IMR-90 (cell line): Measurements from ENCODE around the gene CLDN24. TPM values are rescaled to one million over a fixed set of nuclear protein-coding genes. Genes with fewer than 3 reads are reported as not detected.

Source experiments
- ATAC-seq: fragments of 200-7000 bp; cut with Tn5 transposase; 2 replicates; pipeline ENCODE4 v1.9.1; 2020; ENCODE audit warnings: low read depth, mild to moderate bottlenecking, moderate library complexity
- BruUV-seq: library from RNA; stranded (reverse); fragments of 400-500 nt; replicated peaks from 2 replicates; lab custom pipeline; 2021; lab: Mats Ljungman, UMichigan
- CTCF ChIA-PET: fragments of 300-600 bp; formaldehyde crosslinking; extraction: SDS; loops from one replicate; lab custom pipeline; 2021; ENCODE audit warnings: antibody characterized with exemption; lab: Yijun Ruan, JAX
- POLR2A ChIA-PET: fragments of 300-600 bp; sonication (Branson Sonifier 250); formaldehyde crosslinking; loops from one replicate; lab custom pipeline; 2022; ENCODE audit warnings: antibody characterized with exemption; ENCODE audit not compliant: unreplicated experiment; lab: Charles Lee
- DNase-seq: peaks from one replicate; pipeline ENCODE4 v3.0.0; 2013
- H2AFZ ChIP-seq: replicated peaks from 2 replicates; pipeline ENCODE3; 2013; ENCODE audit warnings: low read length, mild to moderate bottlenecking; ENCODE audit not compliant: poor library complexity
- H2AK5ac ChIP-seq: 2 replicates; pipeline ENCODE4 v1.6.1; 2013; ENCODE audit warnings: low read depth, low read length, inconsistent platforms
- H2AK9ac ChIP-seq: replicated peaks from 2 replicates; pipeline ENCODE3; 2013; ENCODE audit warnings: mild to moderate bottlenecking, low read depth, low read length, moderate library complexity; ENCODE audit not compliant: poor library complexity
- H2BK120ac ChIP-seq: 2 replicates; pipeline ENCODE4 v1.6.1; 2013; ENCODE audit warnings: low read depth, low read length, inconsistent platforms
- H2BK15ac ChIP-seq: 3 replicates; pipeline ENCODE4 v1.6.1; 2013; ENCODE audit warnings: low read depth, low read length, inconsistent platforms
- H2BK20ac ChIP-seq: 2 replicates; pipeline ENCODE4 v1.6.1; 2013; ENCODE audit warnings: low read depth, mild to moderate bottlenecking, inconsistent platforms, low read length, moderate library complexity
- H2BK5ac ChIP-seq: 2 replicates; pipeline ENCODE4 v1.6.1; 2013; ENCODE audit warnings: mild to moderate bottlenecking, low read depth, low read length, inconsistent platforms; ENCODE audit not compliant: poor library complexity, severe bottlenecking
- H3K14ac ChIP-seq: replicated peaks from 2 replicates; pipeline ENCODE4 v1.6.1; 2013; ENCODE audit warnings: low read depth, low read length, inconsistent platforms
- H3K18ac ChIP-seq: 2 replicates; pipeline ENCODE4 v1.6.1; 2013; ENCODE audit warnings: low read depth, low read length, control low read depth
- H3K23ac ChIP-seq: 2 replicates; pipeline ENCODE4 v1.6.1; 2013; ENCODE audit warnings: low read depth, low read length, inconsistent platforms
- H3K27ac ChIP-seq: 2 replicates; pipeline ENCODE4 v1.5.1; 2013; ENCODE audit warnings: mild to moderate bottlenecking, control low read depth, low read length; ENCODE audit not compliant: insufficient read depth
- H3K27me3 ChIP-seq: 2 replicates; pipeline ENCODE4 v1.6.1; 2013; ENCODE audit warnings: low read length; ENCODE audit not compliant: control insufficient read depth, insufficient read depth
- H3K36me3 ChIP-seq: 2 replicates; pipeline ENCODE4 v1.6.1; 2013; ENCODE audit warnings: low read length, mixed read lengths; ENCODE audit not compliant: control insufficient read depth, insufficient read depth
- H3K4ac ChIP-seq: 2 replicates; pipeline ENCODE4 v1.6.1; 2013; ENCODE audit warnings: low read depth, low read length, inconsistent platforms
- H3K4me1 ChIP-seq: 2 replicates; pipeline ENCODE4 v1.6.1; 2013; ENCODE audit warnings: low read length, mixed read lengths; ENCODE audit not compliant: control insufficient read depth, insufficient read depth
- H3K4me2 ChIP-seq: 2 replicates; pipeline ENCODE4 v1.6.1; 2013; ENCODE audit warnings: low read depth, mild to moderate bottlenecking, control low read depth, low read length, moderate library complexity
- H3K4me3 ChIP-seq: 2 replicates; pipeline ENCODE4 v1.5.1; 2013; ENCODE audit warnings: low read depth, mild to moderate bottlenecking, control low read depth, low read length, moderate library complexity; ENCODE audit not compliant: insufficient read depth
- H3K56ac ChIP-seq: 2 replicates; pipeline ENCODE4 v1.6.1; 2013; ENCODE audit warnings: low read length, inconsistent platforms; ENCODE audit not compliant: insufficient read depth; ENCODE audit errors: extremely low read depth
- H3K79me1 ChIP-seq, 2 experiments: 2 replicates each; pipeline ENCODE4 v1.6.1; 2013; ENCODE audit warnings: low read length in 2 of 2, inconsistent platforms in 1 of 2, low read depth in 1 of 2
- H3K9ac ChIP-seq: 2 replicates; pipeline ENCODE4 v1.6.1; 2013; ENCODE audit warnings: low read depth, low read length, control low read depth
- H3K9me1 ChIP-seq: 2 replicates; pipeline ENCODE4 v1.6.1; 2013; ENCODE audit warnings: low read length, inconsistent platforms; ENCODE audit not compliant: insufficient read depth
- H3K9me3 ChIP-seq: 2 replicates; pipeline ENCODE4 v1.6.1; 2013; ENCODE audit warnings: low read length; ENCODE audit not compliant: control insufficient read depth, insufficient read depth
- H4K20me1 ChIP-seq: 2 replicates; pipeline ENCODE4 v1.6.1; 2013; ENCODE audit warnings: low read length, inconsistent platforms; ENCODE audit not compliant: insufficient read depth
- H4K5ac ChIP-seq: 2 replicates; pipeline ENCODE4 v1.6.1; 2013; ENCODE audit warnings: mild to moderate bottlenecking, low read depth, low read length, control low read depth
- H4K8ac ChIP-seq, 2 experiments: 2 replicates each; pipeline ENCODE4 v1.6.1; 2013; ENCODE audit warnings: low read depth in 2 of 2, low read length in 2 of 2, control low read depth in 1 of 2, inconsistent platforms in 1 of 2
- H4K91ac ChIP-seq: 2 replicates; pipeline ENCODE4 v1.6.1; 2013; ENCODE audit warnings: low read depth, low read length, inconsistent platforms; ENCODE audit not compliant: insufficient read depth
- BHLHE40 ChIP-seq: fragments of 150-350 bp; IDR thresholded peaks from 2 replicates; pipeline ENCODE4 v1.6.1; 2016; ENCODE audit warnings: mild to moderate bottlenecking, low read depth, low read length
- CEBPB ChIP-seq: IDR thresholded peaks from 2 replicates; pipeline ENCODE4 v1.6.1; 2012; ENCODE audit warnings: low read depth, low read length, improper control_type of control experiment
- CHD1 ChIP-seq: IDR thresholded peaks from 2 replicates; pipeline ENCODE4 v1.6.1; 2012; ENCODE audit warnings: low read depth, low read length, improper control_type of control experiment
- CTCF ChIP-seq: conservative IDR thresholded peaks from 2 replicates; pipeline ENCODE4 v1.5.1; 2012; ENCODE audit warnings: mild to moderate bottlenecking, low read depth, low read length, improper control_type of control experiment
- MAFK ChIP-seq: IDR thresholded peaks from 2 replicates; pipeline ENCODE4 v1.6.1; 2012; ENCODE audit warnings: low read depth, low read length, improper control_type of control experiment
- MAZ ChIP-seq: IDR thresholded peaks from 2 replicates; pipeline ENCODE4 v1.6.1; 2012; ENCODE audit warnings: low read depth, mild to moderate bottlenecking, low read length, improper control_type of control experiment, moderate library complexity, borderline replicate concordance
- MXI1 ChIP-seq: IDR thresholded peaks from 2 replicates; pipeline ENCODE4 v1.6.1; 2012; ENCODE audit warnings: low read depth, mild to moderate bottlenecking, low read length, moderate library complexity, borderline replicate concordance
- NFE2L2 ChIP-seq: fragments of 150-350 bp; IDR thresholded peaks from 2 replicates; pipeline ENCODE4 v1.6.1; 2016; ENCODE audit warnings: low read depth, mild to moderate bottlenecking, low read length
- POLR2A ChIP-seq: IDR thresholded peaks from 2 replicates; pipeline ENCODE4 v1.6.1; 2012; ENCODE audit warnings: mild to moderate bottlenecking, low read depth, low read length
- RCOR1 ChIP-seq: IDR thresholded peaks from 2 replicates; pipeline ENCODE4 v1.6.1; 2012; ENCODE audit warnings: mild to moderate bottlenecking, low read length, improper control_type of control experiment; ENCODE audit not compliant: insufficient replicate concordance
- RFX5 ChIP-seq: IDR thresholded peaks from 2 replicates; pipeline ENCODE4 v1.8.0; 2012; ENCODE audit warnings: low read depth, mild to moderate bottlenecking, low read length, moderate library complexity
- SMC3 ChIP-seq: fragments of 150-350 bp; IDR thresholded peaks from 2 replicates; pipeline ENCODE4 v1.6.1; 2016; ENCODE audit warnings: low read depth, mild to moderate bottlenecking, antibody characterized with exemption, low read length, moderate library complexity
- USF2 ChIP-seq: fragments of 150-350 bp; IDR thresholded peaks from 2 replicates; pipeline ENCODE4 v1.6.1; 2017; ENCODE audit warnings: mild to moderate bottlenecking, antibody characterized with exemption, low read length, low read depth
- WGBS, 2 experiments: methylation state at CpG; one replicate each; pipeline versions ENCODE4 v1.1.5 to v1.1.7; 2013; ENCODE audit warnings: missing lambda C conversion rate in 2 of 2; ENCODE audit not compliant: insufficient read length in 1 of 2; ENCODE audit errors: extremely low coverage in 2 of 2; 5-methylcytosine and 5-hydroxymethylcytosine counted together
- dilution Hi-C: fragments of 300-500 bp; cut with HindIII; formaldehyde crosslinking; loops from one replicate; pipeline ENCODE4 v1.14.3; 2018; ENCODE audit warnings: low sequenced_read_pairs; ENCODE audit not compliant: unreplicated experiment
- in situ Hi-C: fragments of 300-500 bp; cut with MboI; formaldehyde crosslinking; loops from 3 replicates; pipeline ENCODE4 v1.14.3; 2019; ENCODE audit warnings: low sequenced_read_pairs, inconsistent platforms, mixed read lengths
- intact Hi-C: fragments of 100-400 bp; cut with micrococcal nuclease; formaldehyde crosslinking; loops from 2 replicates; pipeline ENCODE4 v1.10.0; 2022
- polyA plus RNA-seq, 3 experiments: library from polyadenylated mRNA; depleted of rRNA; stranded (reverse); fragments of >200 nt; gene quantifications; 2 replicates each; pipeline ENCODE4 v1.2.3, GENCODE V29; 2012; ENCODE audit warnings: low replicate concordance in 1 of 3
- total RNA-seq: library from RNA; depleted of rRNA; stranded (reverse); fragments of >200 nt; gene quantifications from 2 replicates; pipeline ENCODE4 v1.2.3, GENCODE V29; 2012
- TF ChIP-seq, protein P1 (sequence below): fragments of 150-350 bp; IDR thresholded peaks from 2 replicates; pipeline ENCODE4 v1.6.1; 2016; ENCODE audit warnings: low read depth, mild to moderate bottlenecking, low read length, moderate library complexity, borderline replicate concordance

CLDN24 gene
- total and polyA plus RNA-seq, 2 of the 4 experiments (the other 2 are of a cell fraction), result not detected

DNA sequence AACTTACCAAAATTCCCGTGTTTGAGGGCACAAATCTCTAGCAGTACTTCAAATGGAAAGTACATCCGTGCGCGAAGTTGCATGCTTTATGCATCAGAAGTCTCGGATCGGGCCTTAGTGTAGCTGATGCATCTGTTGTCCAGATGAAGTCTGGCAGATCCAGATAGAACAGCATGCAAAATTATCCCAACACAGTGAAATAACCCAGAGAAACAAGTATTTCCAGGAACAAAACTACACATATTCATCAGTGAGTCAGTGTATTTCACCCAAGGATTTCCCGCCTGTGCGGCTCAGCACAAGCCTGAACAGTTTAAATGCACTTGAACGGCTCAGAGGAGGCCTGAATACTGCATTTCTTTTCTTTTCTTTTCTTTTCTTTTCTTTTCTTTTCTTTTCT is 27.4 kb upstream of the CLDN24 start:
- Histone ChIP-seq H2BK5ac (no peak overlapping the region), H4K91ac (no peak overlapping the region), H3K4me1 (peaks cover 10% of the 10 kb centered on the region; the same call in 1 of the 2 replicates), H3K9me3 (no peaks in the 10 kb centered on the region), H3K27me3 (no peaks in the 10 kb centered on the region), H3K27ac (no peak overlapping the region), H3K4ac (peak overlapping the region; percentile 71; the same call in 1 of the 2 replicates), H3K4me2 (no peak overlapping the region; the same call in 1 of the 2 replicates), H3K14ac (no peak overlapping the region; the same call in 1 of the 2 replicates), H3K9ac (no peak overlapping the region), H2AFZ (no peak overlapping the region), H2BK120ac (peak overlapping the region; percentile 82), H3K36me3 (no peaks in the 10 kb centered on the region), H4K8ac (peak overlapping the region in 1 of 2 experiments; percentile 67; a peak in 2 of 4 replicates), H2AK9ac (no peak overlapping the region), H3K4me3 (no peak overlapping the region), H2BK15ac (no peak overlapping the region), H3K9me1 (0 out of 2 replicates have a peak, but pooled peaks cover 5% of the 10 kb centered on the region), H3K56ac (no peak overlapping the region), H3K18ac (no peak overlapping the region; the same call in 1 of the 2 replicates), H4K5ac (peak overlapping the region; percentile 82; the same call in 1 of the 2 replicates), H3K23ac (no peak overlapping the region), H3K79me1 (no peaks in the 10 kb centered on the region), H2AK5ac (no peak overlapping the region; the same call in 1 of the 2 replicates), H4K20me1 (no peaks in the 10 kb centered on the region), H2BK20ac (peak overlapping the region; percentile 79)
- ATAC-seq (no peak), DNase-seq (peak; percentile 61)
- TF ChIP-seq NFE2L2 (no peak), MXI1 (no peak), RCOR1 (no peak), RFX5 (no peak), CHD1 (no peak), SMC3 (no peak), POLR2A (no peak), CTCF (no peak), CEBPB (no peak), MAZ (no peak), MAFK (no peak), BHLHE40 (no peak), USF2 (no peak)
- TF ChIP-seq, protein P1, sequence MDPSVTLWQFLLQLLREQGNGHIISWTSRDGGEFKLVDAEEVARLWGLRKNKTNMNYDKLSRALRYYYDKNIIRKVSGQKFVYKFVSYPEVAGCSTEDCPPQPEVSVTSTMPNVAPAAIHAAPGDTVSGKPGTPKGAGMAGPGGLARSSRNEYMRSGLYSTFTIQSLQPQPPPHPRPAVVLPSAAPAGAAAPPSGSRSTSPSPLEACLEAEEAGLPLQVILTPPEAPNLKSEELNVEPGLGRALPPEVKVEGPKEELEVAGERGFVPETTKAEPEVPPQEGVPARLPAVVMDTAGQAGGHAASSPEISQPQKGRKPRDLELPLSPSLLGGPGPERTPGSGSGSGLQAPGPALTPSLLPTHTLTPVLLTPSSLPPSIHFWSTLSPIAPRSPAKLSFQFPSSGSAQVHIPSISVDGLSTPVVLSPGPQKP, result no peak
- in situ Hi-C loops (no loop called here), intact Hi-C loops (no loop called here), dilution Hi-C loops (no loop called here)
- CTCF ChIA-PET, result no interaction called here
- 80% methylated on average over 1 of the region's 9 CpGs; no CpG with 5 or more reads in 1 of the 2 experiments for WGBS, 2 experiments
- POLR2A ChIA-PET, result no interaction called here
- no TSS peak for BruUV-seq
